Breast epithelium (tissue), 4 donors: Measurements from ENCODE around the gene LEUTX. TPM values are rescaled to one million over a fixed set of nuclear protein-coding genes. Genes with fewer than 3 reads are reported as not detected.

Source experiments
- DNase-seq, 2 donors: peaks; one replicate each; pipeline ENCODE4 v3.0.0-alpha.2; 2019; ENCODE audit warnings: low spot score in 2 of 2
- H3K27ac ChIP-seq, 2 donors: fragments of 200-600 bp; sonication (generic) in 1 of 2; one replicate each; pipeline ENCODE4 v1.5.1; 2016 to 2019; ENCODE audit warnings: mild to moderate bottlenecking in 1 of 2
- H3K27me3 ChIP-seq, 2 donors: fragments of 200-600 bp; sonication (generic) in 1 of 2; one replicate each; pipeline versions ENCODE4 v1.5.1 to v1.6.0; 2017 to 2019; ENCODE audit warnings: control low read depth in 1 of 2, mild to moderate bottlenecking in 1 of 2
- H3K36me3 ChIP-seq: fragments of 200-600 bp; one replicate; pipeline ENCODE4 v1.5.1; 2019
- H3K4me1 ChIP-seq, 2 donors: fragments of 200-600 bp; sonication (generic); one replicate each; pipeline ENCODE4 v1.5.1; 2016 to 2019; ENCODE audit warnings: control low read depth in 1 of 2
- H3K4me3 ChIP-seq, 3 donors: fragments of 200-600 bp; sonication (generic); 1 replicate in 2 of 3; 2 replicates in 1 of 3; pipeline ENCODE4 v1.5.1; 2016 to 2019; ENCODE audit warnings: mild to moderate bottlenecking in 3 of 3, moderate library complexity in 2 of 3
- H3K9me3 ChIP-seq, 2 donors: fragments of 200-600 bp; sonication (generic) in 1 of 2; one replicate each; pipeline ENCODE4 v1.5.1; 2016 to 2019; ENCODE audit warnings: control low read depth in 1 of 2
- CTCF ChIP-seq, 3 donors: fragments of 450-650 bp; IDR thresholded peaks; one replicate each; pipeline ENCODE4 v1.5.1; 2016 to 2017; ENCODE audit warnings: antibody characterized with exemption in 3 of 3, mild to moderate bottlenecking in 3 of 3, moderate library complexity in 3 of 3
- POLR2A ChIP-seq: fragments of 450-650 bp; IDR thresholded peaks from one replicate; pipeline ENCODE4 v1.6.1; 2016; ENCODE audit warnings: antibody characterized with exemption, mild to moderate bottlenecking, moderate library complexity
- POLR2AphosphoS5 ChIP-seq, 3 donors: sonication (generic); formaldehyde crosslinking; IDR thresholded peaks; one replicate each; pipeline ENCODE4 v1.6.1; 2017; ENCODE audit warnings: antibody characterized with exemption in 3 of 3
- intact Hi-C: fragments of 100-400 bp; cut with DNase I; formaldehyde crosslinking; loops from one replicate; pipeline ENCODE4 v1.15.1; 2023; ENCODE audit warnings: low total_unique reads
- total RNA-seq, 3 donors: library from RNA; depleted of rRNA; stranded (reverse); fragments of >200 nt; gene quantifications; one replicate each; pipeline ENCODE4 v1.1.0, GENCODE V29; 2016

The LEUTX gene
- total RNA-seq, 3 donors from 2014 or later, result not detected

- Histone ChIP-seq H3K9me3 (no peaks in the 10 kb centered on the region), H3K4me1 (no peaks in the 10 kb centered on the region), H3K4me3 (no peak overlapping the region), H3K36me3 (no peaks in the 10 kb centered on the region), H3K27me3 (no peaks in the 10 kb centered on the region), H3K27ac (no peak overlapping the region)
- no peak for DNase-seq
- intact Hi-C loops, result no loop called here
- TF ChIP-seq POLR2AphosphoS5 (IDR thresholded peaks at IDR 0.05) (no peak), POLR2A (no peak), CTCF (IDR thresholded peaks at IDR 0.05) (no peak)
Observed at GRCh38 chr19:39745643-39746042, 33.0 kb upstream of the LEUTX start.

GRCh38 chr19:39746836-39747529, 31.7 kb upstream of the LEUTX start:
- H3K4me1 ChIP-seq, result no peaks in the 10 kb centered on the region
- H3K4me3 ChIP-seq, result no peak overlapping the region
- TF ChIP-seq CTCF (IDR thresholded peaks at IDR 0.05) (no peak), POLR2A (no peak)
- H3K27me3 ChIP-seq, result peaks cover 0 to 5% of the 10 kb centered on the region in 2 donors
- H3K36me3 ChIP-seq, result no peaks in the 10 kb centered on the region
- DNase-seq, result no peak
- intact Hi-C loops, result no loop called here
- no peaks in the 10 kb centered on the region for H3K9me3 ChIP-seq
- no peak overlapping the region for H3K27ac ChIP-seq

- Histone ChIP-seq H3K9me3 (no peaks in the 10 kb centered on the region), H3K36me3 (no peaks in the 10 kb centered on the region)
- intact Hi-C loops, result no loop called here
Observed at GRCh38 chr19:39749981-39750380, 28.7 kb upstream of the LEUTX start.

GRCh38 chr19:39752390-39752789, 26.3 kb upstream of the LEUTX start:
- intact Hi-C loops, result no loop called here
- DNase-seq, result no peak
- H3K4me3 ChIP-seq, result no peak overlapping the region
- no peaks in the 10 kb centered on the region for H3K9me3 ChIP-seq
- no peaks in the 10 kb centered on the region for H3K36me3 ChIP-seq
- no peaks in the 10 kb centered on the region for H3K4me1 ChIP-seq
- TF ChIP-seq POLR2AphosphoS5 (IDR thresholded peaks at IDR 0.05), result no peak
- no peak for TF ChIP-seq CTCF (IDR thresholded peaks at IDR 0.05)
- TF ChIP-seq POLR2A, result no peak
- peaks cover 0 to 12% of the 10 kb centered on the region in 2 donors for H3K27me3 ChIP-seq
- no peak overlapping the region for H3K27ac ChIP-seq

More at GRCh38 chr19:39749981-39750380, 28.7 kb upstream of the LEUTX start:
- no peak overlapping the region for H3K4me3 ChIP-seq
- TF ChIP-seq CTCF (IDR thresholded peaks at IDR 0.05) (no peak), POLR2A (no peak), POLR2AphosphoS5 (IDR thresholded peaks at IDR 0.05) (no peak)
- DNase-seq, result no peak
- H3K4me1 ChIP-seq, result no peaks in the 10 kb centered on the region
- no peak overlapping the region for H3K27ac ChIP-seq
- H3K27me3 ChIP-seq, result peaks cover 0 to 5% of the 10 kb centered on the region in 2 donors

GRCh38 chr19:39752795-39753194, 25.9 kb upstream of the LEUTX start:
- no peak overlapping the region for H3K4me3 ChIP-seq
- DNase-seq, result no peak
- H3K27ac ChIP-seq, result no peak overlapping the region
- no peaks in the 10 kb centered on the region for H3K4me1 ChIP-seq
- TF ChIP-seq POLR2AphosphoS5 (IDR thresholded peaks at IDR 0.05) (no peak), CTCF (IDR thresholded peaks at IDR 0.05) (no peak), POLR2A (no peak)
- no peaks in the 10 kb centered on the region for H3K9me3 ChIP-seq
- intact Hi-C loops, result no loop called here
- no peaks in the 10 kb centered on the region for H3K36me3 ChIP-seq
- H3K27me3 ChIP-seq, result peaks cover 0 to 16% of the 10 kb centered on the region in 2 donors
